Smooth muscle cell of the brain vasculature (primary cell): ENCODE data around the gene GSDME.

Source experiments
- DNase-seq: peaks from one replicate; pipeline ENCODE4 v3.0.0-alpha.2; 2012; ENCODE audit warnings: low read depth, low spot score

GSDME gene

GRCh38 chr7:24653316-24654085 lies 103.8 kb downstream of the GSDME start:
- no peak for DNase-seq

- no peak for DNase-seq
These were observed 104.9 kb downstream of the GSDME start for GRCh38 chr7:24652251-24652939.
